NCI-H2227 (cell line): ENCODE results near the gene ZNF503.
"Not testable (repeated sequence)": the region's sequence is repeated elsewhere in the genome, so short reads cannot be mapped to it uniquely, and the experiment has no call there.

Source experiments
- DNase-seq: peaks from one replicate; lab custom pipeline; 2025; ENCODE audit not compliant: unreplicated experiment; lab: John Stamatoyannopoulos, UW

Gene ZNF503

DNA sequence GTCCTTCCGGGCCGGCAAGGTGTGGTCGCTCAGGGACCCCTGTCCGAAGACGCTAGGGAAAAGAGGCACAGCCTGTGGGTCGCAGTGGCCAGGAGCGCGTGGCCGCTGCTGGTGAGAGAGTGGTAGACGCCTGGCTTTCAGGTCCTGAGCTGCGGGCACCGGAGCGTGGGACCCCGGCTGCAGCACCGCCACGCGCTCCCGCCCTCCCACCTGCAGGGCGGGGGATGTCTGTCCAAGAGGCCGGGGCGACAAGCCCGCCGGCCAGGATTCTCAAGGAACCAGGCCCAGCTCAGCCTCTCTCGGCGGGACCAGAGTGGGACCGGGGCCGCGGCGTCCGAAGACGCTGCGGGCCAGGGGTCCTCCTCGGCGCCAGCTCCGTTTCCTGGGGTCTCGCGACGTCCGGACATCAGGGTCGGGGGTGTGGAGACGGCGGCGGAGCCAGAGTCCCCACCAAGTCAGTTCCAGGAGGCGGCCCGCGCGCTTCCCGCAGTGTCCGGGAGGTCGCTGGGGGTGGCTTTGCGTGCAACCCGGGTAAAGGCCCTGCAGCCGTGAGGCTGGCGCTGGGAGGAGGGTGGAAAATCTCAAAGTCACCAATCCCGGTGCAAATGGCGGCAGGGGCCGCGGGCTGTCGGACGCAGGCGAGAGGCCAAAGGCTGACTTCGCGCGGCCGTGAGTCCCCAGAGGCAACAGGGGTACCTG is 5.5 kb downstream of the ZNF503 start:
- no peak for DNase-seq

- no peak for DNase-seq
These were observed 6.3 kb downstream of the ZNF503 start for GRCh38 chr10:75395066-75395931.

DNA sequence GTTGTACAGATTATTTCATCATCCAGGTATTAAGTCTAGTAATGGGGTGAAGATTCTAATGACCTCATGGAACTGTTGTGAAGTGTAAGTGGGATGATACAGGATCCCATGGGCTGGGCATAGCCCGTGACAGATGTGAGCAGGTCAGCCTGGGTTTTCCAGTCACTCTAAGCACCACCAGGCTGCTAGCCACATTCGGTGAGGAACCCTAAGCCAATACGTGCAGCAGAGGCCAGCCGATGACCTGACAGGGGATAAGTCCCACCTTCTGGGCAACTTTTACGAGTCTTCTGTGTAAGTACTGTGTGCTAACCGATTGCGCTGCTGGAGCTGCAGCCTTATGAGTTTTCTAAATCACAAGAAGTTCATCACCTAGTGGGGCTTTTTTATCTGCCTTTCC is 7.3 kb downstream of the ZNF503 start:
- no peak for DNase-seq

GRCh38 chr10:75392744-75393143 is 8.8 kb downstream of the ZNF503 start:
- DNase-seq, result no peak

GRCh38 chr10:75392271-75392670 is 9.3 kb downstream of the ZNF503 start:
- DNase-seq, result no peak

- no peak for DNase-seq
These were observed 11.4 kb downstream of the ZNF503 start for GRCh38 chr10:75390178-75390577.

DNA sequence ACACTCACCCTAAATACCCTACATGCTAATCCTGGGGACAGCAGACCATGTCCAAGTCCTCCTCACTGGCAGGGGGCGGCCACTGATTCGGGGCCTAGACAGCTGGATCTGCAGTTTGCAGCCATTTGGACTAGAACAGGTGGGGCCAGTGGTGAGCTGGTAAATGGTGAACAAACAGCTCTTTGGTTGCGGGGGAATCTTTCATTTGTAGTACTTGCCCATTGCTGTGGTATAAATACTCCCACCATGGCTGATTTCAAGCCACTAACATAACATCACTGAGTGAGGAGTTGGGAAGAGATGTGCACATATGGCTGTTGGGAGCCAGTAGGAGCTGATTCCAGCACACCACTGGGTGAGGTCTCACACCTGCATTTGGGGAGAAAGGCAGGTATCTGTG is 13.5 kb downstream of the ZNF503 start:
- no peak for DNase-seq

GRCh38 chr10:75386128-75386527 is 15.4 kb downstream of the ZNF503 start:
- no peak for DNase-seq

DNA sequence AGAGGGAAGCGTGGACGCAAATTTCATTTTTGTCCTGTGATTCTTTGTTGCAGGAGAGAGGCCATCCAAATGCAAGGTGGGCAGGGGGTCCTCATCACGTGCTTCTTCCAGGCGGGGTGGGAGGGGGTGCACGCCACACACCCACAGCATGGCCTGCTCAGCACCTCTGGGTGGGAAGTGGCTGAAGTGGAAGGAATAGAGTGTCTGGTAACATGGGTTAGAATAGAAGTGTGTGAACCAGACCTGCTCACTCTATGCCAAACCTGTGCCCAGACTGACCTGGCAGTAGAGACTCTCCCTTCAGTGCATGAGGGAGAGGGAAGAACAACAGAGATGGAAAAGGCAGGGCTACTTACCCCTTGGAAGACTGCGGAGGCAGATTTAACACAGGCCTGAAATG is 21.7 kb downstream of the ZNF503 start:
- DNase-seq, result no peak

DNA sequence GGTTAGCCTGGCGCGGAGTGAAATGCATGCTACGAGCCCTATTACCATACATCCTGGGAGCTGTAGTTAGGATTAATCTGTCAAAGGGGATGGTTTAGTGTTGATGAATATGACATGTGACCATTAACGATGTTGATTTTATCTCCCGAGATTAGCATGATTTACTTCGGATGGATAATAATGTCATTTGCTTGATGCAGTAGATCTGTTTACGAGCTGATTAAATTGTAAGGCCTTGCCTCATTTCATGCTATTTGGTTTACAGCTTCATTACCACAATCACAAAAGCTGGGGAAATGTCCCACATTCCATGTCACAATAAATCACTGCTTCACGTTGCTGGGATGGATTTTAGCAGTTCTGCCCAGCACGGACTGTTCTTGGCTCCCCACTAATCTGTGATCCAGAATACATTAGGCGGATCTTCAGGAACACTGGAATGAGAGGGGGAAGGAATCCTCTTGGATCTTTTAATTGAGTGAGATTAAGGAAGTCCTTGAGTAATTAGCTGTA is 22.3 kb downstream of the ZNF503 start:
- no peak for DNase-seq

DNA sequence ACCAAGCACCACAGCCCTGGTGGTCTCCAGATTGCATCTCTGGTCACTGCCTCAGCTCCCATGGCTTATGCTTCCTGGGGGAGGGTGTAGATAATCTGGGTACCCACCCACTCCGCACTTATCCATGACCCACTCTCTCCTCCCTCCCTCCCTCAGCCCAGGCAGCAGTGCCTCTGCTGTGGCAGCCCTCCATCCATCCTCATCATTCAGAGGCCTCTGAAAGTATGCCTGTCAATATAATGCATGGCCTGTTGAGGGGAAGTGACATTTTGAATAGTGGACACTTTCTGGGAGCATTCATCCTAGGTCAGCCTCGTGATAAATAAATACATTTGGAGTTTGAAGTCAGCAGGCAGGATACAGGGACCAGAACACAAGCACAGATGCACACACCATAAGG is 23.2 kb downstream of the ZNF503 start:
- no peak for DNase-seq

DNA sequence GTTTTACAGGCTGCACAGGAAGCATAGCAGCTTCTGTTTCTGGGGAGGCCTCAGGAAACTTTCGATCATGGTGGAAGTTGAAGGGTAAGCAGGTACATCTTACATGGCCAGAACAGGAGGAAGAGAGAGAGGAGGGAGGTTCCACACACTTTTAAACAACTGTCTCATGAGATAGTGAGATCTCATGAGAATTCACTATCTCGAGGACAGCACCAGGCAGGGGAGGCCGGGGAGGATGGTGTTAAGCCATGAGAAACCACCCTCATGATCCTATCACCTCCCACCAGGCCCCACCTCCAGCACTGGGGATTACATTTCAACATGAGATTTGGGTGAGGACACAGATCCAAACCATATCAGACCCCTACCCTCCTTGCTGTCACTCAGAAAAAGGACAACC is 23.7 kb downstream of the ZNF503 start:
- no peak for DNase-seq

DNA sequence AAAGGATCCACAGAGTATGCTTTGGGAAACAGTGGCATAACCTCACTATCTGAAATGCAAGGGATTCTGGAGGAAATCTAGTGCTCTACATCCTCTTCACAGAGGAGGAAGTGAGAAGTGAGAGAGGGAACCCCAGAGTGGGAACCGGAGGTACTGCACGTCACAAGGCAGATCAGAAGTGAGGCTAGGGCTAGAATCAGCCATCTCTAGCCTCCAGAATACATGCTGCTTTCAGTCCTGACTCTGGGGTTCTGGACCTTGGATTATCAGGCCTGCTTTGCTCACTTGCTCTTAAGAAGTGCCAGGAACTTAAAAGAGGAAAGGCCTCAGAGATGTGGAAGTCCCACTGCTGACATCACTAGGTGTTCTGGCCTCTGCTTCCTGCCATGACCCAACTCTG is 25.7 kb downstream of the ZNF503 start:
- DNase-seq, result no peak

DNA sequence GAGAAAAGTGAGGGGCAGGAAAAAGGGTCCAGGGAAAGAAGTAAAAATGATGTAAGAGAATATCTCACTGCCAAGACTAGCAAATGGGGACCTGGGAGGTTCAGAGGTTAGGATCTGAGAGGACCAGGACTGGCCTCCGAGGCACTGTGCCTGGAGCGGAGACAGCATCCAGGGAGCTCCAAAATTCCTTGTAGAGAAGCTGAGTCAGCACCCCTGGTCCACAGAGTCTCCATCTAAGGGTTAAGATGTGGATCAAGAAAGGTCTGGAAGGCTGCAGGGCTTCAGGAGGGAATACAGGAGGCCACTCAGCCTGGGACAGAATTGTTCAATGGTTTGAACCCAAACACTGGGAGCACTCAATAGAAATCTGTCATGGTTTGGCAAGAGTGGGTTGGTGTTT is 30.6 kb downstream of the ZNF503 start:
- no peak for DNase-seq

DNA sequence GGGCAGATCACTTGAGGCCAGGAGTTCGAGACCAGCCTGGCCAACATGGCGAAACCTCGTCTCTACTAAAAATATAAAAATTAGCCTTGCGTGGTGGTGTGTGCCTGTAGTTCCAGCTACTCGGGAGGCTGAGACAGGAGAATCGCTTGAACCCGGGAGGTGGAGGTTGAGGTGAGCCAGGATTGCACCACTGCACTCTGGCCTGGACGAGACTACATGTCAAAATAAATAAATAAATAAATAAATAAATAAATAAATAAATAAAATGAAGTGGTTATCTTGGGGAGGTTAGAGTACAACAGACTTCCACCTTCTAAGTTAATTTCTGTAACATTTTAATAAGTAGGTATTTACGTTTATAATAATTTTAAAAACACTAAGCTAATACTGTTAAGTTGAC is 31.7 kb downstream of the ZNF503 start:
- DNase-seq, result not testable (repeated sequence)

DNA sequence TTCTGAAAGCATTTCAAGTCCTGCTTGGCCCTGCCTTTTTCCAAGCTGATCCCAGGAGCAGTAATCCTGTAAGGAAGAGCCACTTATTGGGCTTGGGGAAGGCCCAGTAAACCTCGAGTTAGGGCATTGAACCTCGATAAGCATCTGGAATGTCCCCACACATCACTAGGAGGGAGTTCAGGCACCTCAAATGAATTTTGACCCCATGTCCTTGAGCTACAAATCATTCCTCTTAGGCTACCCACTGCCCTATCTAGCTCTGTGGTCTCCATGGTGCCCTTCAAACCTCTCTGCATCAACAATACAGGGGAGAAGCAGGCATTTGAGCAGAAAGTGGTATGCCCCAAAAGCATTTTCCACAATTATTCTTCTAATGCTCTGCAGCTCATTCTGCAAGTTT is 33.7 kb downstream of the ZNF503 start:
- DNase-seq, result no peak

DNA sequence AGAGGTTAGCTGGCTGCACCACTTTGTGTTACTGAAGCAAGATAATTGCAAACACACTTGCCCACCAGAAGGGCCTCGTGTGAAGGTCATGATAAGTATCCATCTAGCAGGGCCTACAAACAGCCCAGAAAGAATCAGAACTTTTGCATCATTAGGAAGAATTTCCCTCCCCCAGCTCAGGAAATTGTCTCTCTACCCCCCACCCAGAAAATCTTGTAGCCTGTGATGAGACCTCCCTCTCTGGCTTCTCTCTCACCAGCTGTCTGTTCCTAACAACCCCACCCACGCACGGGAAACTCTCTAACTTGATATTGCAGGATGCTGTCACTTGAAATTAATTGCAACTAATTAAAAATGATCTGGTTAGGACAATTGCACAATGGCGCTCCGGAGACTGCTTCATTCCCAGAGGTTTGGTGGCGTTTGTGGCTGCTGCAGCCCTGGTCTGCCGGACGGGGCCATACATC is 34.5 kb downstream of the ZNF503 start:
- peak; percentile 25 for DNase-seq

DNA sequence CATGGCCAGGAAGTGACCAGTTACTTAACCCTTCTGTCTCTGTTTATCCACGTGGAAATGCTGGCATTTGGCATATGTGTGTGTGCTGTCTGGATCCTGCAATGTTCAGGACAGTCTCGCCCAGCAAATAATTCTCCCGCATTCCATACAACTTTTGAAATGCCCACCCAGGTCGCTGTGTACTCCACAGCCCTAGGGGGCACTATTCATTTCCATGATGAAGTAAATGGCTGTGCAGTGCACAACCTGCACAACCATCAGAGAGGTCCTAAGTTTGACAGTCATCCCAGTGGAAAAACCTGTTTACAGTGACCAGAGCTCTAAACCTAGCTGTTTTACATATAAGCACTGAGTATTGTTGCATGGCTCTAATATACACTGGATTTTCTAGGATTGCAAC is 38.1 kb downstream of the ZNF503 start:
- no peak for DNase-seq

DNA sequence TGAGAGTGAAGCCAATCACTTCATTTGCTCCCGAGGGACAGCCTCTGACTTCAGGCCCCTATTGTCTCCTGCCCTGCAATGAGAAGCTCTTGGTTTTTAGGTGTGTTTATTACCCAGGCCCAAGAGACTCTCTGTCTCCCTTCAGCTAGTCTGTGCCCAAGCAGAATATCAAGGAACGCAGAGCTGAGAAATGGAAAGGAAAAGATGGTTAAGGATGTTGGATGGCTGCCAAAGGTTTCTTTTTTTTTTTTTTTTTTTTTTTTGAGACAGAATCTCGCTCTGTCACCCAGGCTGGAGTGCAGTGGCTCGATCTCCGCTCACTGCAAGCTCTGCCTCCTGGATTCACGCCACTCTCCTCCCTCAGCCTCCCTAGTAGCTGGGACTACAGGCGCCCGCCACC is 41.7 kb downstream of the ZNF503 start:
- not testable (repeated sequence) for DNase-seq

DNA sequence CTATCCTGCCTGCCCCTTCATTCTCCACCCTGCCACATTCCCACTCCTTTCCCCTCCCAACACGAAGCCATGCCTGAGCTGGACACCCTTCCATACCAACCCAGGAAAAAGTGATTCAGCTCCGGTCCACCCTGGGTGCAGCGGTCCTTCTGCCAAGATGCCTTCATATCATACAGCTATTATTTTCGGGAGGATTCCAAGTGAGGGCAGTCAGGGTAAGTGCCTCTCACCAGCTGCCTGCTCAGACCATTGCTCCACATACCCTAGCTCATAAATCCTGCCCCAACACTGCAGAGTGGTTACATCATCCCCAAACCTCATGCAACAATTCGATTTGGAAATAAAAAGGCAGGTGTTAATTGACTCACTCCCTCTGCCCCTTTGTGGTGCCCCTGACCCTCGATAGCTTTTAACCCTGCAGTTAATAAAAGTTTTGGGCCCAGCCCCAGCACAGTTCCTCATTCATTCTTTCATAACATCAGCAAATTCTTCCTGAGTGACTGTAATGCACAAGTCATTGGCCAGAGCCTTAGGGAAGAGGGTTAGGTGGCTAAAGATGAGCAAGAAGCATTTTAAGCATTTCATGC is 42.6 kb downstream of the ZNF503 start:
- no peak for DNase-seq

DNA sequence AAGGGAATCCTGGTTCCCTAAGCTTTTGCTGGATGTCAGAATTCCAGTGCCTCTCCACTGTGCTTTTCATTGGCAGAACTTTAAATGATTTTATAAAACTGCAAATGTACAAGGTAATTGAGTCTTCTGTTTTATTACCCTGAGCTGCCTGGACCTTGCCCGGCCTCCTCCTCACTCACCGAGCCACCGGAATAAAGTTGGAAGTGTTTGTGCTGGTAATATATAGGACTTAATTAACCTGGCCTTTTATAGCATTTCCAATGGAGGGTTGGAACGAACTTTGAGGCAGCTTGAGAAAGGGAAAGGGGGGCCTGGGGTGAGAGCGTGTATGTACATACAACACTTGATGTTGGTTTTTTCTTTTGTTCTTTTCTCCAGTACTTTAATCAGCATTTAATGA is 43.4 kb downstream of the ZNF503 start:
- no peak for DNase-seq

DNA sequence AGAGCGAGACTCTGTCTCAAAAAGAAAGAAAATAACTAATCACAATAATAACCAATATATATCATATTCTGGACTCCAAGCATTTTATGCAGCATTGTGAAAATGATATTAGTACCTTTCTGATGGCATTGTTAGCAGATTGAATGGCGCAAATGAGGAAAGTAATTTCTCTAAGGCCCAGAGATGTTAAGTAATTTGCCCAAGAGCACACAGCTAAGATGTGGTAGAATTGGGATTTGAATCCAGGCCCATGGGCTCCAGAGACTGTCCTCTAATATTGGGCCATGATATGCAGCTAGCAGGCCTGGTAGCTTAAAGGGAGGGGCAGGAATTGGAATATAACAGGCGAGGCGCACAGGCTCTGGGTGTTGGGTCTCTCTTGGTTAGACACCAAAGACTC is 44.1 kb downstream of the ZNF503 start:
- DNase-seq, result no peak
